ENCODE measurements around the gene APCDD1L.

DNA sequence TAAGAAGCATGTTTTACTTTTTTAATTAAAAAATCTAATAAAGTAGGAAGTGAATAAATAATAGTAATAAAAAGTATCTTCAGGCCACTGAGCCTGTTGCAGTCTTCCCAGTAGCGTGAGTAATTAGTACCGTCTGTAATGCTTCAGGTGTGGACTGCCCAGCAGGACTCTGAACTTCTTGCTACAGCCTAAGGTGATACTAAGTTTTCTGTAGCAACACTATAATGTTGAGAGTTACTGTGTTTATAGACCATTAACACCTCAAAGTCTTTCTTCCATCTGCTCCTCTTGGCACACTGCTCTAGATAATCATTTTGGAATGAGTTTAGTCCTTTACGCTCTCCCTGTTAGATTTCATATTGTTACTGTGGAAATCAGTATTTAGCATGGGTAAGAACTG is 97.8 kb downstream of the APCDD1L start:
- TF ChIP-seq, protein P1, sequence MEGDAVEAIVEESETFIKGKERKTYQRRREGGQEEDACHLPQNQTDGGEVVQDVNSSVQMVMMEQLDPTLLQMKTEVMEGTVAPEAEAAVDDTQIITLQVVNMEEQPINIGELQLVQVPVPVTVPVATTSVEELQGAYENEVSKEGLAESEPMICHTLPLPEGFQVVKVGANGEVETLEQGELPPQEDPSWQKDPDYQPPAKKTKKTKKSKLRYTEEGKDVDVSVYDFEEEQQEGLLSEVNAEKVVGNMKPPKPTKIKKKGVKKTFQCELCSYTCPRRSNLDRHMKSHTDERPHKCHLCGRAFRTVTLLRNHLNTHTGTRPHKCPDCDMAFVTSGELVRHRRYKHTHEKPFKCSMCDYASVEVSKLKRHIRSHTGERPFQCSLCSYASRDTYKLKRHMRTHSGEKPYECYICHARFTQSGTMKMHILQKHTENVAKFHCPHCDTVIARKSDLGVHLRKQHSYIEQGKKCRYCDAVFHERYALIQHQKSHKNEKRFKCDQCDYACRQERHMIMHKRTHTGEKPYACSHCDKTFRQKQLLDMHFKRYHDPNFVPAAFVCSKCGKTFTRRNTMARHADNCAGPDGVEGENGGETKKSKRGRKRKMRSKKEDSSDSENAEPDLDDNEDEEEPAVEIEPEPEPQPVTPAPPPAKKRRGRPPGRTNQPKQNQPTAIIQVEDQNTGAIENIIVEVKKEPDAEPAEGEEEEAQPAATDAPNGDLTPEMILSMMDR (IDR thresholded peaks at IDR 0.05), result no peak
- TF ChIP-seq POLR2A (IDR thresholded peaks at IDR 0.05), result no peak
- no peak for TF ChIP-seq POLR2AphosphoS5 (IDR thresholded peaks at IDR 0.05)

All from suprapubic skin (tissue), 4 donors.